HG03280 (cell line): ENCODE measurements around the gene ACTL10.

Experiments used
- ATAC-seq: cut with Tn5 transposase; IDR thresholded peaks from one replicate; pipeline ENCODE4 v1.9.1; 2021; ENCODE audit warnings: mild to moderate bottlenecking, moderate library complexity; ENCODE audit not compliant: unreplicated experiment

The ACTL10 gene

DNA sequence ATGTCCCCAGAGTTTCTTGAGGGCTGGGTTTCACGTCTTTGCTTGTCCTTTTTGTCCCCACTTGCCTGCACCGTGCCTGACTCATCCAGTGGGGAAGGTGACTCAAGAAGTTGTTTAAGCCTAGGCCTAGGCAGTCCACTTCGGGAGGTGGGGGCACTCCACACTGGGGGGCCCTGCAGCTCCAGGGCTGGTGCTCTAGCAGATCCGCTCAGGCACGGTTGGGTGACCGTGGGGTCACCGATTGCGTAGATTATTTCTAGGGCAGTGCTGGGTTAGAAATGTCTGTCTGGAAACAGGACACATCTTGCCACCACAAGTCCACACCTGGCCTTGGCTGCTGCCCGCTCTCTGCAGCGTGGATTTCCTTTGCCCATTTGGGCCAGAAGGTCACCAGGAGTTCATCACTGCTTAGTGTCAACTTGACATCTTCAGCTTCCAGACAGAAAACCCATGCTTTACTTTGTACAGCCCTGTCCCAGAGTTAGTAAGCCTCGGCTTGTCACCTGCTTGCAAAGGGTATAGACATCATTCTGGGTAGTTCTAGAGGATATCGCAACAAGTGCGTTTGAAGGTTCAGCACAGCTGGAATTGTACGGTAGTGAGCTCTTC lies 18.2 kb upstream of the ACTL10 start:
- no peak for ATAC-seq

DNA sequence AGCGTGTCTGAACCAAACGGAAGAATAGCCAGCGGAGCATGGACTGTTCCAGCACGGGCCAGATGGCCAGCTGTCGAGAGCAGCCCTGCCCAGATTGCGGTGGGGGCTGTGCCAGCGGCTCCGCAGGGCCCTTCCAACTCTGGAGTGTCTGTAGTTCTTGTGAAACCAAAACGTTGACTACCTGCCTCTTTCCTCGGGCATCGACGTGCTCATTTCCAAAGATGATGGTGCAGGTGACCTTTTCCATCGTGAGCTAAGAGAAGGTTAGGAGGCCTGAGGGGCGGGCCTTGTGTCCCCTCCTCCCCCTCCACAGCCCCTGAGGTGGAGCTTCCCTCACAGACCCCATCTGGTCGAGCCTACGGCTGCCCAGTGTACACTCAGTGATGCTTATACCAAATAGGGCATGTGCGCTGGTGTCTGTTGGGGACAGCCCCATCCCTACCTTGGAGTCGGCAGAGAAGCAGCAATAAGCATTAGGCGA lies 17.5 kb upstream of the ACTL10 start:
- no peak for ATAC-seq

DNA sequence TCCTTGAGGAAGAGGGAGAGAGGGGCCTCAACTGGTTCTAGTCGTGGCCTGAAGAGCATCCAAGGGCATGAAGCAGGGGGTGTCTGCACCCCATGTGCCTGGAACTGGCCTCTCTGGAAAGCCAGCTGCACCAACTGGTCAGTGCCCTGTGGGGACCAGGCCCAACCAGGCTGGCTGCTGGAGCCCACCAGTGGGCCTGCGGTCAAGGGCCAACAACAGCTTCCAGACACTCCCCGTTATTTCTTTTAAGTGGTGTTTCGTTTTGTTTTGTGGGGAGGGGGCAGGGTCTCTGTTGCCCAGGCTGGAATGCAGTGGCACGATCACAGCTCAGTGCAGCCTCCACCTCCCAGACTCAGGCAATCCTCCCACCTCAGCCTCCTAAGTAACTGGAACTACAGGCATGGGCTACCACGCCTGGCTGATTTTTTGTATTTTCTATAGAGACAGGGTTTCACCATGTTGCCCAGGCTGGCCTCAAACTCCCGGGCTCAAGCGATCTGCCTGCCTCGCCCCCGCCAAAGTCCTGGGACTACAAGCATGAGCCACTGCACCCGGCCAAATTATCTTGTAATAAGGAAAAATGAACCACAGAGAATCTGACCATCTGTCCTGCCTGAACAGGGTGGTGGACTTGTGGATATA lies 16.5 kb upstream of the ACTL10 start:
- ATAC-seq: no peak

DNA sequence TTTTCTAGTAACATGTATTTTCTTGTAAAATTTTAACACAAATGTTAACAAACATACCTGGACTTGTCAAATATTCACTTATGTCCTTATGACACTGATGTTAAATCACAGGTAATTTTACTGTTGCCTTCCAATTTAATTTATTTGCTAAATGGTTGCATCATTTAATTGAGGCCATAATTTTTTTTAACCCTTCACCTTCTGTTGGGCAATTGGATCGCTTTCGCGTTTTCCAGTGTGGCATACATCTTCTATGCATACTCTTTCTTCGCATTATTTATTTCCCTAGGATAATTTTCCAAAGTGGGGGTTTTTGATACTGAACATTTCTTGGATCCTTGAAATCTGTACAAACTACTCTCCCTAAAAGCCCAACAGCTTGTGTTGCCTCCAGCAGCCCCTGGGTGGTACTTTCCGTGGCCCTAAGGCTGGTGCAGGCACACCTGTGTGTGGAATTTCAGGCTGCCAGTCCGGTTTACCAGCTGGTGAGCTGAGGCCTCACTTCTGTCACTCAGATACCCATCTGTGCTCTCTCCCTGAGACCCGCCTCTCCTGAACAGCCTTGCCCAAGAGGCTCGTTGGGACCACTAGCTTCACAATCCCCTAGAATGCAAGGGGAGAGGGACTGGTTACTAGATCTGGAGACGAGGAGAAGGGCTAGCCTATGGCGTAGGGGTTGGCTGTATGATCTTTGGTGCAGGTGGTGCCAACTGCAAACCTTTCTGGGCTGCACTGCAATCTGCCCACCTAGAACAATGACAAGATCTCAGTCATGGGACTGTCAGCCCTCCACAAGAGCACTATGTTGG lies 15.8 kb upstream of the ACTL10 start:
- ATAC-seq: no peak

DNA sequence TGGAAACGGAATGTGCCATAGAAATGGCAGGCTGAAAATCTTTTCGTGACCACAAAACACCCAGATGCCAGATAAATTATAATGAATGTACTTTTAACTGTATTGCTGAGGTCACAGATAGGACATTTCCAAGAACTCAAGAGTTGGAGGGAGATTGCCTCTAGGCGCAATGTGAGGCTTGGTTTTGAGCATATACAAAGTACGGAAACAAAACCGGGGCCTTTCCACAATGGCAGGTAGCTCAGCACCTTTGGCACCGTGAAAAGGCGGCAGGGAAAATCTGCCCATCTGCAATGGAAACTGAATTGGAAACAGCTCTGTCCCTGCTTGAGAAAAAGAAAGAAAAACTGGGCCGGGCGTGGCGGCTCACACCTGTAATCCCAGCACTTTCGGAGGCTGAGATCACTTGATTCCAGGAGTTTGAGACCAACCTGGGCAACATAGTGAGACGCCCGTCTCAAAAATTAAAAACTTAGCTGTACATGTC lies 15.1 kb upstream of the ACTL10 start:
- no peak for ATAC-seq

DNA sequence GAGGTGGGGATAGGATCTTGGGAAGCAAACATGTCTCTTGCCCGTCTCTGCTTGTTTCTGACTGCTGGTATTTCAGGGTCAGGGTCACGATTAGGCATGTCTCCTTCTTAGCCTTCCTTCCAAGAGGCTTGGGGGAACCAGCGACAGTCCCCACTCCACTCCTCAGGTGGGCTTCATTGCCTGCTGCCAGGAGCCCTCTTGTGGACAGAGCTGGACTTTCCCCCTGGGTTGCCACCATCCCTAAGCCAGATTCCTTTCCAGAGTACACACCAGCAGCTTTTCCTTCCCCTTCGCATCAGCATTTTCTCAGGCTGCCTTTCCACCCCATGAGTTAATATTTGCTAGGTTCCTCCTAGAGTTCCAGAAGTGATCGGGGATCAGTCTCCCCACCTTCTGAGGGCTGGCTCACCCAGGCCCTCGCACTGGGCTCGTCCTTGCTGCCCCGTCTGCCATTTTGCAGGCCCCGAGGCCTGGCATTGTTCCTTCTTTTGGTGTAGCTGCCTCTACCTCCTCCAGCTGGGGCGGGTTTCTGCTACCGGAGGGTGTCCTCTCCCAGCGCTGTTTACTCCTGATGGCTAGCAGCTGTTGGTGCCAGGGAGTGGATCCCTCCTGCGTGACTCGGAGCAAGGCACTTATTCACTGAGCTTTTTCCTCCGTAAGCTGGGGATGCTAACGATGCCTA lies 13.4 kb upstream of the ACTL10 start:
- no peak for ATAC-seq

DNA sequence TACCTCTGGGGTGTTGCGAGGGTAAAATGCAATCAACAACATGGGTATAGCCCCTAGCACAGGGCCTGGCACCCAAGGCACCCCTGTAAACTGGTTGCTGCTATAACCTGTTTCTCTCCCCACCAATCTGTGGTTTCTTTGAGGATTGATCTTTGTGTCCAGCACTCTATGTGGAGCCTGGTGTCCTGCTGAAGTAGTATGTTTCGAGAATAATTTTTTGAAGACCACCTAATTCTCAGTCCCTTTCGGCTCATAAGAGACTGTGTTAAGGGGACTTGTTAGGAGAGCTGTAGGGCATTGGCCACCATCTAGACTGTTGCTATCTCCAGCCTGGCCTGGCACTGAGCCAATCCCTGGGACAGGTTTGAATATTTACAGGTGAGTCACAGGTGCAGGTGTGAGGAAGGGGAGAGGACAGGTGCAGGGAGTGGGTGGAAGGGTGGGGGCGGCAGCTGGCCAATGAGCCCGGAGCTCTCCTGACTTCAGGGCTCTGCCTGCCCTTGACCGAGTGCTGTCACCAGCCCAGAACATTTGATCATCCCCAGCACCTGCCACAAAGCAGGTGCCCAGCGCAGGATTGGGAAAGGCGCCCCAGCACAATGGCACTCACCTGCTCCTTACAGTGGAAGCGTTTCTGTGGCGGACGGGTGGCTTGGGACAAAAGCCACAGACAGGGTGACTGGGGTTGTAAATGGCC lies 12.7 kb upstream of the ACTL10 start:
- no peak for ATAC-seq

DNA sequence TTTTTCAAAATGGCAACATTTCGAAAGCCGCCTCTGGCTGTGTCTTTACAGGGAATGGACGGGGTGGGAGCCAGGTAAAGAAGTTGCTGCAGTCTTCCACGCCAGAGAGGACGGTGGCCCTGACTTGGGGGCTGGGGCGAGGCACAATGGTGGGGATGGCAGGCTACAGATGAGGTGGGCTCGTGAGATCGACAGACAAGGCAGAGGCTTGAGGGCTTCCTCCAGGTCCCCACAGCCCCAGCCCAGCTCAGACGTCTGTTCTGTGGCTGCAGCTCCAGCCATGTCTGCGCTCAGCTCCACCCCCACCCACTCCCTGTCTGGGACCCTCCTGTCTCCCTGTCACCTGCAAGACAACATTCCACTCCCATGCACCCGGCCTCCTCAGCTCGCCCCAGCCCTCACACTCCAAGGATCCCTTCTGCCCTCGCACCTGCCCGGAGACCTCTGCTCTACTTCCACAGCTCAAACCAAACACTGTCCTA lies 12.0 kb upstream of the ACTL10 start:
- ATAC-seq: no peak

DNA sequence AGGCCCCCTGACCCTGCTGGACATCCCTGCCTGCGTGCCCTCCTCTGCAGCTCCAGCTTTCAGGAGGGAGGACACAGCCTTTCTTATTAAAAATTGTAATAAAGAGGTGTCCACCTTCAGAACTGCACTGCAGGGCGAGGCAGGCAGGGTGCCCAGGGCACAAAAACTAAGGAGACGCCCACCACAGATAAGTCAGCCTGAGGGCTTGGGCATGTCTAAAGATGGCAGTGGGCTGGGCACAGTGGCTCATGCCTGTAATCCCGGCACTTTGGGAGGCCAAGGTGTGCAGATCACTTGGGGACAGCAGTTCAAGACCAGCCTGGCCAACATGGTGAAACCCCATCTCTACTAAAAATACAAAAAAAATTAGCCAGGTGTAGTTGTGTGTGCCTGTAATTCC lies 11.6 kb upstream of the ACTL10 start:
- ATAC-seq: no peak

DNA sequence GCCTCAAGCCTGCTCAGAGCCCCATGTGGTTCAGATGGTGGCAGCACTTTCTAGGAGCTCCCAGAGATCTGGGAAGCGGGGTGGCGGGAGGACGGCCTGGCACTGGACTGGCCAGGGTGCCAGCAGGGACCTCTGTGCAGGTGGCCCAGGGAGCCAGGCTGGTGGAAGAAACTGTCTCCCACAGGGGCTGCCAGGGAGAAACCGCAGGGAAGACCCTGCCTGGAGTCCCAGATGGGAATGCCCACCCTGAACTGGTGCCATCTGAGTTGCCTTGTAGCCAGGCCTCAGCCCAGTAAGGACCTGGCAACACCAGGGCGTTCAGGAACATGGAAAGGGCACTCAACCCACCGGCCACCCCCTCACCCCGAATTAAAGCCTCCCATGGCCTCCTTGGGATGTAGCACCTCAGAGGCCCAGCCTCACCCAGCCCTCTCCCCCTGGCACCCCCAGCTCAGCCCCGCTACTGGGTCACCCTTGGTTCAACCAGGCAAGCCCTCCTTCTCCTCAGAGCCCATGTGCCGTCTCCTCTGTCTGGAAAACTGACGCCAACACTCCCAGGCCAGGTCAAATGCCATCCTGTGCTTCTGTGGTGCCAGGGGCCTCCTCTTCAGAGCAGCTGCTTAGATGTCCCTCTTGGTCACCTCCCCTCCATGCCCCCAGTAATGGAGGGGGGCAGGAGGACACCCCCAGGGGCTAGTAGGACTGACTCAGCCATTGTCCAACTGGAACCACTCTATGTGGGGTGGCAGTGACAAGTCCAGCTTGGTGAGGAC lies 10.5 kb upstream of the ACTL10 start:
- ATAC-seq: no peak

DNA sequence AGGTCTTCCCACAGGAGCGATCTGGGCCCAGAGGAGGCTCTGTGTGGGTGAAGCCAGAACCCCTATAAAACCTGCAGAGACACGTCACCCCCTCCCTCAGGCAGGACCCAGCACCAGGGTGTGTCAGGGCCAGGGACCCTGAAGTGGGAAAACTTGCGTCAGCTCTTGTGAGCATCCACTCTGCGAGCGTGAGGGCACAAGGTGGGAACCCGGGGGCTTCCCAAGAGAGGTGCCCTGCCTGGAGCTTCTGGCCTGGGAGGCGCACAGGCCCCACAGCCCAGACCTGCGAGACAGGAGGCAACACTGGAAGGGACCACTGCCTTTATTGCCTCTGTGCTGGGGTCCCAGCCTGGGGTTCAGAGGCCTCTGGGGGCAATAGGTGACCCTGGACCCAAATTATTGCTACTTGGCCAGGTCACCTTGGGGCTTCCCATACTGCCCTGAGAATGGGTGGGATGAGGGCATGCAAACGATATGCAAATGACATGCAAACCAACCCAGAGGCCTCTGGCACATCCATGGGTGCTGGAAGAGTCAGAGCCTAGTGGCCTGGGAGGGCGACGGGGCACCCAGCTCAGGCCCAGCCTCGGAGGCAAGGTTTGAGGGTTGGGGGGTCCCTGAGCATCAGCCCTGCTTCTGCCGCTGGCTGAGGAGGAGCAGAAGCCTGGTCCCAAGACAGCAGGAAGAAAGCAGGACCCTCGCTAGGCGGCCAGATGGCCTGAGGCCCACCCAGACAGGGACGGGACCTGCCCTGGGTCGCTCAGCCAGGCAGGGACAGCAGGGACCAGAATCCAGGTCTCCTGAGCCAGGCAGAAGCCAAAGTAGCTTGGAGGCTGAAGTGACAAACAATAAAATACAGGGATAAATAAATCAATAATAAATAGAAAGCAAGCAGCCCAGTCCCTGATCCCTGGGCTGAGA lies 9.7 kb upstream of the ACTL10 start:
- ATAC-seq: no peak

DNA sequence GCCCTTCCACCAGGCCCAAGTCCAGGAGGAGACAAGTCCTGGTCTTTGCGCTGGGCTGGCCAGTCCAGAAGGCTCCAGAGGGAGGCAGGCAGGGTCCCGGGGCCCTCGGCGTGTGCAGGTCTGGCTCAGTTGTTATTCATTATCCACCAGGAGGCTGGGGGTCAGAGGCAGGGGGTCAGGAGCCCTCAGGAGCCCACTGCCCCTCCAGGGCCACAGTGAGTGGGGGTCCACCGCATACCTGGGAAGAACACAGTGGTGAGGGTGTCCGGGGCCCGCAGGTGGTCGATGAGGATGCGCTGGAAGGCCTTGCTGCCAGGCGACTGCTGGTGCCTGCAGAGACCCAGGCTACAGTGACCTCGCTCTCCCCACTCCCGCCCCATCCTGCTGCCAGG lies 9.0 kb upstream of the ACTL10 start:
- ATAC-seq: no peak

DNA sequence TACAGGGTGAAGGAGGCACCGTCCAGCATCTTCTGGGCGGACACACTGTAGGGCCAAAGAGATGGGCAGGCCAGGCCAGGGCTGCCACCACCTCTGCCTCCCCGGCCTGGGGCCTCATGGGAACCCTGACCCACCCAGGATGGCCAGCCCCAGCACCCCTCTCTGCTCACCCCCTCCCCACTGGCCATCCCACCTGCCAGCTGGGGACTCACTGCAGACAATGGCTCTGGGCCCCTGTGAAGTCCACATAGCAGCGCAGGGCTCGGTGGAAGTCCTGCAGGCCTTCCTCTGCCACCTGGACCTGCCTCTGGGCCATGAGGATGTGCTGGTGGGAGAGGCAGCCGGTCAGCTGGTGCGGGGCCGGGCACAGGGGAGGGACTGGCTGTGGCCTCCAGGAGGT lies 8.2 kb upstream of the ACTL10 start:
- ATAC-seq: no peak

DNA sequence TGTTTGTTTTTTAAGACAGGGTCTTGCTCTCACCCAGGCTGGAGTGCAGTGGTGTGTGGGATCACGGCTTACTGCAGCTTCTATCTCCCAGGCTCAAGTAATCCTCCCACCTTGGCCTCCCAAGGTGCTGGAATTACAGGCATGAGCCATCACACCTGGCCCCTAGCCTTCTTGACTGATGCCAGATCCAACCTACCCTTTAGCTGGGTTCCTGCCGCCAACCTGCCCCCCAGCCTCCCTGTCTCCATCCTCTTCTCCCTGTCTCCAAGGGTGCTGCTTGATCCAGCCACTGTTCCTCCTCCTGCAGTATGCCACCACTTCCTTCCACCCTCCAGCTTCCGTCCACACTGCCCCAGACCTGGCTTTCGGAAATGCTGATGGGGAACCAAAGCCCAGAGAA lies 7.8 kb upstream of the ACTL10 start:
- ATAC-seq: no peak

DNA sequence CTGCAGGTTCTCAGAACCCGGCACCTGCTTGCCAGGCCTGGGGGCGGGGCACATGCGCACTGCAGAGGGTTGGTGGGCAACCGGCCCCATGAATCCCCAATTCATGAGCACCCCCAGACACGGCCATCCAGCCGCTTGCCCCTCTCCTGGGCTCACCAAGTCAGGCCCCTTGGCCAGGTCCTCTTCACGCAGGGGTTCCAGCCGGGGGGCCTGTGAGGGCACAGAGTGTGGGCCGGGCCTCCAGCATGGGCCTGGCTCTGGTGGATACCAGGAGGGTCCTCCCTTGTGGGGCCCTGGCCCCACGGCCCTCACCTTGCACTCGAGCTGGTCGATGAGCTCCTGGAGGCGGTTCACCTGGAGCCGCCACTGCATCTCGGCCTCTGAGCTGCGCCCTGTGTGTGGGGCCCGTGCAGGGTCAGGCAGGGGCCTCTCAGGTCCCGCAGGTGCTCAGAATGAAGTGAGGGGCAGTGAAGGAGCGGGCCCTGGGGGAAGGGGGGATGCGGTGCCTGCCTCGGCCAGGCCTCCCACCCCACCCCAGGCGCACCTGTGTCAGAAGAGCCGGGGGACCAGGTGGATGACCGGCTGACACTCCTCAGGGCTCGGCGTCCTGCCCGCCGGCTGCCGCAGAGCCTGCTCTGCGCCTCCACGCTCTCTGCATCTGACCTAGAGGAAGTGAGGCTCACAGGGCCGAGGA lies 7.3 kb upstream of the ACTL10 start:
- no peak for ATAC-seq

DNA sequence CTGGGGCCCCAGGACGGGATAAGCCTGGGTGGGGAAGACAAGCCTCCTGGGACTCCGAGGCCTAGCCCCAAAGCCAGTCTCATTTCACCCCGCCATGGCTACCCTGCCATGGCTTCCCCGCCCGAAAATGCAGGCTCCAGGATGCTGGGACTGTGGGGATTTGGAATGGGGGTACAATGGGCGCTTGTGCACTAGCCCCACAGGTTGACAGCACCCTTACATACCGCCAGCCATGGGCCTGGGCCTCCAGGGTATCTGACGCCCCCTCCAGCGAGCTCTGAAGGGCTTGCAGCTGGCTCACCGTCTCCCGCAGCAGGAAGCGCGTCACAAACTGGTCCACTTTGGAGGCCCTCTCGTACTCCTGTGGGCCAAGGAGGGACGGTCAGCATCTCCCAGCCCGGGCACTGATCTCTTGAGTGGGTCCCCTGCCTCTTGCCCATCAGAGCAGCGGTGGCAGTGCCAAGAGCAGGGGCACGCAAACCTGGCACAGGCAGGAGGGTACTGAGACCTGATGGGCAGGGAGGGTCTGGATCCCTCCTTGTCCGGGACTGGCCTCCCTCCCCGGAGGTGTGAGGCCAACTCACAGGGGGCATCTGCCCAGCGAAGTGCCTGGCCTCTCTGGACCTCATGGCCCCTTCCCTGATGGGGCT lies 6.6 kb upstream of the ACTL10 start:
- no peak for ATAC-seq

DNA sequence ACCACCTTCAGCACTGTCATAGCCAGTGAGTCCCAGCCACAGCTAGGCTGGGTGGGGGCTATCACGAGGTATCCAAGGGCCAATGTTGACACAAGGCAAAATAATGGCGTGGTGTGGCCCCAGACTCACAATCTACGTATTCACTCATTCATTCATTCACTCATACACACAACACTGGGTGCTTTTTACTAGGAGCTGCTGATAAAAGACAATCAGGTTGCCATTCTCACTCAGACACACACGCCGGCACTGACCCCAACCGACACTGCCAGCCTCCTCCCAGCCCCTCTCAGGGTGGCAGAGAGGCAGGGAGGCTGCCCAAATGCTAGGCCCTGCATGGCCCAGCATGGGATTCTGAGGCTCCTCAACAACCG lies 6.1 kb upstream of the ACTL10 start:
- ATAC-seq: no peak

DNA sequence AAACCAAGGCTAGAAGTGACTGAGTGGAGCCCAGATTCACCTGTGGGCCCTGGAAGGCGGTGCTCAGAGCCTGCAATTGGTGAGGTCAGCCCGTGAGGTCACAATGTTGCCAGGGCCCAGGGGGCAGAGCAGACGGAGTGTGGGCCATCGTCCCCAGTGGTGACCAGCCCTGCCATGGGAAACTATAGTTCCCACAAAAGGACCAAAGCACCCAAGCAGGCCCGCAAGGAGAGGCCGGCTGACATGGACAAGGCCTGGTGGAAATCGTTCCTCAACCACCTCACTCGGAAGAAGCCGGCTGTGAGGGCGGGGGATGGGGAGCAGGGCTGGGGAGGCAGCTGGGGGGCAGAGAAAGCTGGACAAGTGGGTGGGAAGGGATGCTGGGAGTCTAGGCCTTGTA lies 4.6 kb upstream of the ACTL10 start, which contains the start of gene C20orf144:
Gene C20orf144, plus strand, starts transcription at position 156 of the 400 bp plus-strand sequence. Its CDS starts 19 bp downstream, at position 175.
- ATAC-seq: no peak
